Body of pancreas (tissue), 4 donors: ENCODE results near the gene EBF3. TPM values are rescaled to one million over a fixed set of nuclear protein-coding genes. Genes with fewer than 3 reads are reported as not detected.

Experiments used
- ATAC-seq: fragments of 150-250 bp; one replicate; pipeline ENCODE4 v1.9.1; 2016
- DNase-seq, 4 donors: peaks; one replicate each; pipeline ENCODE4 v3.0.0-alpha.2; 2019
- H3K27ac ChIP-seq, 4 donors: fragments of 200-600 bp; sonication (generic); 1 replicate in 3 of 4; 2 replicates in 1 of 4; pipeline versions ENCODE4 v1.5.1 to v1.6.1; 2016 to 2019; ENCODE audit warnings: mild to moderate bottlenecking in 1 of 4, mixed read lengths in 1 of 4, moderate library complexity in 1 of 4
- H3K27me3 ChIP-seq, 2 donors: fragments of 200-600 bp; sonication (generic); one replicate each; pipeline ENCODE4 v1.6.0; 2016; ENCODE audit warnings: mild to moderate bottlenecking in 1 of 2
- H3K36me3 ChIP-seq, 2 donors: fragments of 200-600 bp; sonication (generic); replicated peaks in 1 of 2; 2 replicates each; pipeline ENCODE4 v1.5.1; 2016; ENCODE audit warnings: low read depth in 2 of 2; ENCODE audit not compliant: insufficient read depth in 1 of 2
- H3K4me1 ChIP-seq: fragments of 200-600 bp; sonication (generic); one replicate; pipeline ENCODE4 v1.6.0; 2016
- H3K4me3 ChIP-seq, 2 donors: fragments of 200-600 bp; sonication (generic); 1 replicate in 1 of 2; 2 replicates in 1 of 2; pipeline ENCODE4 v1.5.1; 2016 to 2019
- H3K9me3 ChIP-seq, 3 donors: fragments of 200-600 bp; sonication (generic); 1 replicate in 2 of 3; 2 replicates in 1 of 3; pipeline ENCODE4 v1.5.1; 2016
- POLR2A ChIP-seq, 3 donors: fragments of 450-650 bp; IDR thresholded peaks; one replicate each; pipeline ENCODE4 v1.6.1; 2016; ENCODE audit warnings: antibody characterized with exemption in 3 of 3, mild to moderate bottlenecking in 2 of 3
- WGBS, 2 donors: methylation state at CpG; one replicate each; pipeline ENCODE4 v1.1.5; 2017; 5-methylcytosine and 5-hydroxymethylcytosine counted together
- intact Hi-C: fragments of 100-400 bp; cut with DNase I; formaldehyde crosslinking; loops from one replicate; pipeline ENCODE4 v1.15.1; 2023
- total RNA-seq, 2 donors: library from RNA; depleted of rRNA; stranded (reverse); fragments of >200 nt; gene quantifications; one replicate each; pipeline ENCODE4 v1.1.0, GENCODE V29; 2016
- TF ChIP-seq, protein P1 (sequence below), 7 experiments: fragments of 450-650 bp in 4 of 7; fragments of 200-600 bp in 3 of 7; sonication (generic) in 3 of 7; IDR thresholded peaks; one replicate each; pipeline ENCODE4 v1.5.1; 2016 to 2019; ENCODE audit warnings: antibody characterized with exemption in 7 of 7

The EBF3 gene
- total RNA-seq, 2 donors from 2014 or later: 2.3 to 4.6 TPM

DNA sequence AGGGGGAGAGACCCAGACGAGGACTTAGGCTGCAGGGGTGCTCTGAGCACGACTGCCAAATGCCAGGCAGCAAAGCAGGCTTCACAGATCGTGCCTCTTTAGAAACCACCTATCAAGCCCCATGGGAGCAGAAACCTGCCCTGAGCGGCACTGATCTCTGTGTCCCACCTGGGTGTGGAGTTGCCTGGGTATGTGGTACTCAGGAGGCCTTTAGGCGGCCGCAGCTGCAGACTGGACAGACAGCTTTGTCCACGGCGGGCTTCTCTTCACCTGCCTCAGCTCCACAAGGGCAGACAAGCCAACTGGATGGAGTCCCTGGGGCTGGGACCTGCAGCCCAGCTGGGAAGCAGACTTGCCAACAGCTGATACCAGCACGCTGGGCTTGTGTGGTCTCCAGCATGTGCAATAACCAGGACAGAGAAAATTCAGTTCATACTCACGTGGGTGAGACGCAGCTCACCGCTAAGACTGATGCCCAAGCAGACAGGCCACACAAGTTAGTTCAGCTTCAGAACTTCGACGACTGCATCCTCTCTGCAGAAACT lies 163.2 kb downstream of the EBF3 start:
- Histone ChIP-seq H3K4me1 (no peaks in the 10 kb centered on the region), H3K9me3 (peaks cover 0 to 5% (median 0%) of the 10 kb centered on the region in 3 donors), H3K36me3 (no peaks in the 10 kb centered on the region), H3K27me3 (no peaks in the 10 kb centered on the region), H3K27ac (no peak overlapping the region), H3K4me3 (no peak overlapping the region)
- intact Hi-C loops: no loop called here
- WGBS, 2 donors: 73 to 77% methylated on average over 8 to 14 of the region's 14 CpGs
- TF ChIP-seq, protein P1, sequence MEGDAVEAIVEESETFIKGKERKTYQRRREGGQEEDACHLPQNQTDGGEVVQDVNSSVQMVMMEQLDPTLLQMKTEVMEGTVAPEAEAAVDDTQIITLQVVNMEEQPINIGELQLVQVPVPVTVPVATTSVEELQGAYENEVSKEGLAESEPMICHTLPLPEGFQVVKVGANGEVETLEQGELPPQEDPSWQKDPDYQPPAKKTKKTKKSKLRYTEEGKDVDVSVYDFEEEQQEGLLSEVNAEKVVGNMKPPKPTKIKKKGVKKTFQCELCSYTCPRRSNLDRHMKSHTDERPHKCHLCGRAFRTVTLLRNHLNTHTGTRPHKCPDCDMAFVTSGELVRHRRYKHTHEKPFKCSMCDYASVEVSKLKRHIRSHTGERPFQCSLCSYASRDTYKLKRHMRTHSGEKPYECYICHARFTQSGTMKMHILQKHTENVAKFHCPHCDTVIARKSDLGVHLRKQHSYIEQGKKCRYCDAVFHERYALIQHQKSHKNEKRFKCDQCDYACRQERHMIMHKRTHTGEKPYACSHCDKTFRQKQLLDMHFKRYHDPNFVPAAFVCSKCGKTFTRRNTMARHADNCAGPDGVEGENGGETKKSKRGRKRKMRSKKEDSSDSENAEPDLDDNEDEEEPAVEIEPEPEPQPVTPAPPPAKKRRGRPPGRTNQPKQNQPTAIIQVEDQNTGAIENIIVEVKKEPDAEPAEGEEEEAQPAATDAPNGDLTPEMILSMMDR (IDR thresholded peaks at IDR 0.05): no peak
- no peak for TF ChIP-seq POLR2A (IDR thresholded peaks at IDR 0.05)
- ATAC-seq (no peak), DNase-seq (no peak)

- no peaks in the 10 kb centered on the region for H3K27me3 ChIP-seq
- no peak overlapping the region for H3K27ac ChIP-seq
- H3K36me3 ChIP-seq: no peaks in the 10 kb centered on the region
- TF ChIP-seq, protein P1 (IDR thresholded peaks at IDR 0.05): no peak
- TF ChIP-seq POLR2A (IDR thresholded peaks at IDR 0.05): no peak
- DNase-seq (no peak), ATAC-seq (no peak)
- H3K4me1 ChIP-seq: no peaks in the 10 kb centered on the region
- 69 to 70% methylated on average over 3 of the region's 3 CpGs for WGBS, 2 donors
- no peak overlapping the region for H3K4me3 ChIP-seq
- intact Hi-C loops: no loop called here
- H3K9me3 ChIP-seq: no peaks in the 10 kb centered on the region
Observed at GRCh38 chr10:129799942-129800341, 164.1 kb downstream of the EBF3 start.

DNA sequence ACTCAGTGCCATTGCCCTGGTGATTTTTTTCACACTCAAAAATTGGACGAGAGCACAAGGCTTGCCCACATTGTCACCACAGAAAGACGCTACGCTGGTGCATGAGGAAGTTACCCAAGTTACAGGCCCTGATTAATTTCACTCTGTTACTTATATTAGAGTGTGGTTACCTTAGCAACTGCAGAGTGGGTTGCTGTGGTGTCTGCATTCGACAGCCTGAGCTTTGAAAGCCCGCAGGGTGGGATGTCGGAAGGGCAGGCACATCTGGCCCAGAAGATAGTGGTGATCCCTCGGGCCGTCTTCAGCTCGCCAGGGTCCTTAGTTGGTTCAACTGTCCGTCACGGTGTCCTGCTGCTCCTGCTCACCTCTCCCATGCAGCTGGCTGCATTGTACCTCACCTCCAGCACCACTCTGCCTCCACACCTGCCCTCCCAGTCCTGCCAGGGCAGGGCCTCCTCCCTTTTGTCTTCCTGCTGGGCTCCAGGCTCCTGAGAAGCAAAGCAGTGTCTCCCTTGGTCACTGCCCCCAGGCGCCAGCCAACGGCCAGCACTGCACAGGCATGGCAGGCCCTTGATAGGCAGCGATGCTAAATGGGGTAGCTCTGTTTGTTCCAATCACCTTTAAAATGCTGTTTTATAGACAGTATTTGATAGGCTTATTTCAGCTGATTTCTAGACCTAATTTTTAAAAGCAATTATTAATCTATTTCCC lies 167.2 kb downstream of the EBF3 start:
- TF ChIP-seq POLR2A (IDR thresholded peaks at IDR 0.05): no peak
- TF ChIP-seq, protein P1 (IDR thresholded peaks at IDR 0.05): no peak
- Histone ChIP-seq H3K36me3 (no peaks in the 10 kb centered on the region), H3K9me3 (no peaks in the 10 kb centered on the region), H3K4me1 (no peaks in the 10 kb centered on the region), H3K27ac (no peak overlapping the region), H3K4me3 (no peak overlapping the region), H3K27me3 (no peaks in the 10 kb centered on the region)
- DNase-seq (no peak), ATAC-seq (no peak)
- 75 to 76% methylated on average over 8 to 13 of the region's 14 CpGs for WGBS, 2 donors
- intact Hi-C loops: no loop called here

- DNase-seq (no peak), ATAC-seq (no peak)
Observed at GRCh38 chr10:129793996-129794395, 170.1 kb downstream of the EBF3 start.

More at GRCh38 chr10:129793996-129794395, 170.1 kb downstream of the EBF3 start:
- Histone ChIP-seq H3K4me1 (no peaks in the 10 kb centered on the region), H3K9me3 (peaks cover 0 to 9% (median 0%) of the 10 kb centered on the region in 3 donors), H3K36me3 (no peaks in the 10 kb centered on the region), H3K27ac (no peak overlapping the region), H3K27me3 (no peaks in the 10 kb centered on the region), H3K4me3 (no peak overlapping the region)
- intact Hi-C loops: no loop called here
- 88 to 91% methylated on average over 22 of the region's 22 CpGs for whole genome bisulfite sequencing, 2 donors
- TF ChIP-seq POLR2A (IDR thresholded peaks at IDR 0.05): no peak
- TF ChIP-seq, protein P1 (IDR thresholded peaks at IDR 0.05): no peak
